ENCODE measurements around the gene C10orf67. TPM values are rescaled to one million over a fixed set of nuclear protein-coding genes. Genes with fewer than 3 reads are reported as not detected.
A peak's percentile ranks its signal among the peaks of the same experiment; 100 is the strongest.

C10orf67 gene
- total RNA-seq, 1 donor from 2014 or later: not detected

DNA sequence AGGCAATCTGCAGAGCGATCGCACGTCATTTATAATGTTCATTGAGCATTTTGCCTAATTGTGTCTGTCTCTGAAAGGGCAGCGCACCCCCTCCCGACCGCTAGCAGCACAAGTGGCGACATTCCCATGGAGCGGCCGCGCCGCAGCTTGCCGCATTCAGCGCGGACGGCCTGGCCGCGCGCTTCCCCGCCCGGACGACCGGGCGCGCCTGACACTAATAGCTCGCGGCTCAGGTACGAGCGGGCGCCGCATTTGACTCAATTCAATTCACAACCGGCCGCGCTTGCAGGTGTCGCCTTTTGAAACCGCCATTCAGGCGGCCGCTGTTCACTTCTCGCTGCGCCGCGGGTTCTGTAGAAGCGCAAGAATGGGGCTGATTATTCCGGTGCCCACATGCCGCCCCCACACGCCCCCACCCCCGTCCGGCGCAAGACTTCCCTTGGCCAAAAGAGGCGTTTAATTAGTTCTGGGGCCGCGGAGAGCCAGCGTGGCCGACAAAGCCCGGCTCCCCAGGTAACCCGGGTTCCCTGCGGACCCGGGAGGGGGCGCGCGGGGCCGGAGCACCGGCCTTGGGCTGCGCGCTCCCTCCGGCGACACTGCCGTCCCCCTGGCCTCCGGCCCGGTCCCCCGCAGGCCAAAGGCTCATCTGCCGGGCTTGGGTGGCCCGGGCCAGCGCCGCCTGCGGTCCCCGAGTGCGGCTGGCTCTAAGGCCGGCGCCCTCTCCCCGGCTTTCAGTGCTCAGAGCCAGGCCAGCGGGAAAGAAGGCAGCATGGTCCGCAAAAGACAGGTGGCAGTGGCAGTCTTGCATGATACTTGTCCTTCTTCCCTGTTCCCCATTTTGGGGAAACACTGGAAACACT lies 171.2 kb downstream of the C10orf67 start:
- no peaks in the 10 kb centered on the region for H3K36me3 Mint-ChIP-seq (ENCODE audit: low read depth)
- TF ChIP-seq, protein P1, sequence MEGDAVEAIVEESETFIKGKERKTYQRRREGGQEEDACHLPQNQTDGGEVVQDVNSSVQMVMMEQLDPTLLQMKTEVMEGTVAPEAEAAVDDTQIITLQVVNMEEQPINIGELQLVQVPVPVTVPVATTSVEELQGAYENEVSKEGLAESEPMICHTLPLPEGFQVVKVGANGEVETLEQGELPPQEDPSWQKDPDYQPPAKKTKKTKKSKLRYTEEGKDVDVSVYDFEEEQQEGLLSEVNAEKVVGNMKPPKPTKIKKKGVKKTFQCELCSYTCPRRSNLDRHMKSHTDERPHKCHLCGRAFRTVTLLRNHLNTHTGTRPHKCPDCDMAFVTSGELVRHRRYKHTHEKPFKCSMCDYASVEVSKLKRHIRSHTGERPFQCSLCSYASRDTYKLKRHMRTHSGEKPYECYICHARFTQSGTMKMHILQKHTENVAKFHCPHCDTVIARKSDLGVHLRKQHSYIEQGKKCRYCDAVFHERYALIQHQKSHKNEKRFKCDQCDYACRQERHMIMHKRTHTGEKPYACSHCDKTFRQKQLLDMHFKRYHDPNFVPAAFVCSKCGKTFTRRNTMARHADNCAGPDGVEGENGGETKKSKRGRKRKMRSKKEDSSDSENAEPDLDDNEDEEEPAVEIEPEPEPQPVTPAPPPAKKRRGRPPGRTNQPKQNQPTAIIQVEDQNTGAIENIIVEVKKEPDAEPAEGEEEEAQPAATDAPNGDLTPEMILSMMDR (IDR thresholded peaks at IDR 0.05): no peak
- H3K9me3 Mint-ChIP-seq (ENCODE audit: low read depth): no peaks in the 10 kb centered on the region
- H3K27ac Mint-ChIP-seq (ENCODE audit: unreplicated experiment): no peak overlapping the region
- no peak for DNase-seq (ENCODE audit: low spot score)
- peaks cover 8% of the 10 kb centered on the region for H3K4me1 Mint-ChIP-seq (ENCODE audit: low read depth)
- H3K4me3 Mint-ChIP-seq (ENCODE audit: unreplicated experiment): peak overlapping the region; percentile 16
- H3K27me3 Mint-ChIP-seq (ENCODE audit: low read depth): peaks cover 75% of the 10 kb centered on the region

GRCh38 chr10:23172429-23173213 lies 172.0 kb downstream of the C10orf67 start:
- peaks cover 8% of the 10 kb centered on the region for H3K4me1 Mint-ChIP-seq (ENCODE audit: low read depth)
- H3K4me3 Mint-ChIP-seq (ENCODE audit: unreplicated experiment): no peak overlapping the region
- DNase-seq (ENCODE audit: low spot score): no peak
- no peaks in the 10 kb centered on the region for H3K36me3 Mint-ChIP-seq (ENCODE audit: low read depth)
- H3K27me3 Mint-ChIP-seq (ENCODE audit: low read depth): peaks cover 76% of the 10 kb centered on the region
- H3K9me3 Mint-ChIP-seq (ENCODE audit: low read depth): no peaks in the 10 kb centered on the region
- TF ChIP-seq, protein P1 (IDR thresholded peaks at IDR 0.05): no peak
- H3K27ac Mint-ChIP-seq (ENCODE audit: unreplicated experiment): no peak overlapping the region

DNA sequence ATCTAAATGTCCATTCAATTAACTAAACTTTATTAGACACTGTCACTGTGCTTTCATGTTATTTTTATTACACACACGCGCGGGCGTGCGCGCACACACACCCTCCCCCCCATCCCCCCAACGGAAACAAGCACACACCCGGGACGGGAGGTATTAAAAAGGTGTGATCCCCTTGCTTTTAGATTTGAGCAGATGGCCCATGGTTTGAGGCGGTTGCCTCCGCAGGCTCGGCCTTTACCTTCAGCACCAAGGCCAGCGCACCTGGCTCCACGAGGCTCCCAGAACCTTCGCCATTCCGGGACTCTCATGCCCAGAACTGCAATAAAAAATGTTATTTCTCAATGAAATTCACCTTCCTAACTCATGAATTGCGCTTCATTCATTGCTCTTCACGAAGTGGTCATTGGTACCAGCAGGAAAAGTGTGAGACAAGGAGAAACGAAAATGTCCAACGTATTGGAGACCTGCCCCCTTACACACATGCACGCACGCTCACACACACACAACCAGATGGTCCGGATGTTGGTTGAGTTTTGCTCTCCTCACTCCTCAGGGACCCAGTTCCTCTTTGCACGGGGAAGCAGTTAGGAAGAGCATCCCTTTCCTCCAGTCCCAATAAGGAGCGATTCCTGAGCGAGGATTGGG lies 173.2 kb downstream of the C10orf67 start:
- H3K4me1 Mint-ChIP-seq (ENCODE audit: low read depth): peaks cover 8% of the 10 kb centered on the region
- peaks cover 75% of the 10 kb centered on the region for H3K27me3 Mint-ChIP-seq (ENCODE audit: low read depth)
- no peak for DNase-seq (ENCODE audit: low spot score)
- no peak overlapping the region for H3K4me3 Mint-ChIP-seq (ENCODE audit: unreplicated experiment)
- H3K36me3 Mint-ChIP-seq (ENCODE audit: low read depth): no peaks in the 10 kb centered on the region
- no peak overlapping the region for H3K27ac Mint-ChIP-seq (ENCODE audit: unreplicated experiment)
- no peaks in the 10 kb centered on the region for H3K9me3 Mint-ChIP-seq (ENCODE audit: low read depth)
- TF ChIP-seq, protein P1 (IDR thresholded peaks at IDR 0.05): no peak

DNA sequence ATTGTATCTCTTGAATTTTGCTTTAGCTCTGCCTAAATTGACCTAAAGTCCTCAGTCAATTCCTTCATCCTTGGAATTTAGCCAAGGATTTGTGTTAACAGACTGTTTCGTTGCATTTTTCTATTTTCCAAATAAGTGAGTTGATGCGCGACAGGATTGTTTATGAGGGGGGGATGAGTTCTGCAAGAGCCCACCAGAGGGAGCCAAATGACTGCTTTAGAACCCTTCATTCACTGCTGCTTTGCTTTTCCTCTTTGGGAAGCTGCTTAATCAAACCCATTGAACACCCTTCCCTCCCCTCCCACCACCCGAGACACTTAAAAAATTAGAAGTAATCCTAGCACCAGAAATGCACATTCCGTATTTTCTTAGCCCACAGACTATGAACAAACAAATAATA lies 186.2 kb downstream of the C10orf67 start:
- TF ChIP-seq, protein P1 (IDR thresholded peaks at IDR 0.05): peak; percentile 91
- Mint-ChIP-seq H3K27ac (ENCODE audit: unreplicated experiment) (no peak overlapping the region), H3K27me3 (ENCODE audit: low read depth) (peaks cover 41% of the 10 kb centered on the region), H3K9me3 (ENCODE audit: low read depth) (no peaks in the 10 kb centered on the region), H3K4me3 (ENCODE audit: unreplicated experiment) (no peak overlapping the region), H3K4me1 (ENCODE audit: low read depth) (peaks cover 7% of the 10 kb centered on the region), H3K36me3 (ENCODE audit: low read depth) (no peaks in the 10 kb centered on the region)
- no peak for DNase-seq (ENCODE audit: low spot score)
